ACC112 (cell line): ENCODE measurements around the gene SORBS1.
"Not testable (repeated sequence)": the region's sequence is repeated elsewhere in the genome, so short reads cannot be mapped to it uniquely, and the experiment has no call there.

Experiments used
- H2AFZ ChIP-seq: fragments of 200-600 bp; sonication (generic); one replicate; pipeline ENCODE4 v1.6.0; 2017; ENCODE audit warnings: antibody characterized with exemption, low read length; ENCODE audit not compliant: unreplicated experiment
- H3K27ac ChIP-seq: fragments of 200-600 bp; sonication (generic); 2 replicates; pipeline ENCODE4 v1.5.1; 2014; ENCODE audit warnings: low read depth, mild to moderate bottlenecking, antibody characterized with exemption, low read length, moderate library complexity
- H3K27me3 ChIP-seq: fragments of 200-600 bp; sonication (generic); 2 replicates; pipeline ENCODE4 v1.6.1; 2014; ENCODE audit warnings: mild to moderate bottlenecking, antibody characterized with exemption, low read length, moderate library complexity, mixed read lengths; ENCODE audit not compliant: insufficient read depth
- H3K36me3 ChIP-seq: fragments of 200-600 bp; sonication (generic); 2 replicates; pipeline ENCODE4 v1.6.1; 2016; ENCODE audit warnings: mild to moderate bottlenecking, antibody characterized with exemption, low read length, moderate library complexity, mixed read lengths; ENCODE audit not compliant: insufficient read depth
- H3K4me1 ChIP-seq: fragments of 200-600 bp; sonication (generic); one replicate; pipeline ENCODE4 v1.6.1; 2016; ENCODE audit warnings: low read length, mixed read lengths; ENCODE audit not compliant: insufficient read depth, unreplicated experiment, control insufficient read depth
- H3K4me3 ChIP-seq: fragments of 200-600 bp; sonication (generic); 2 replicates; pipeline ENCODE4 v1.5.1; 2014; ENCODE audit warnings: mild to moderate bottlenecking, low read depth, low read length
- H3K79me2 ChIP-seq: fragments of 200-600 bp; sonication (generic); one replicate; pipeline ENCODE4 v1.6.0; 2016; ENCODE audit warnings: low read length; ENCODE audit not compliant: control insufficient read depth, unreplicated experiment, insufficient read depth

Gene SORBS1

GRCh38 chr10:95350219-95350829 is 210.8 kb downstream of the SORBS1 start:
- Histone ChIP-seq H3K79me2 (no peaks in the 10 kb centered on the region), H3K27ac (no peak overlapping the region), H2AFZ (no peak overlapping the region), H3K4me3 (no peak overlapping the region), H3K4me1 (peaks cover 11% of the 10 kb centered on the region), H3K27me3 (no peaks in the 10 kb centered on the region), H3K36me3 (no peaks in the 10 kb centered on the region)

- H3K4me3 ChIP-seq, H3K36me3 ChIP-seq, H3K27me3 ChIP-seq, H3K27ac ChIP-seq, H2AFZ ChIP-seq, H3K79me2 ChIP-seq: not testable (repeated sequence)
- H3K4me1 ChIP-seq: peaks cover 11% of the 10 kb centered on the region
Observed at GRCh38 chr10:95347402-95347766, 213.8 kb downstream of the SORBS1 start.

GRCh38 chr10:95346715-95347401 is 214.3 kb downstream of the SORBS1 start:
- Histone ChIP-seq H2AFZ (no peak overlapping the region), H3K4me1 (peaks cover 13% of the 10 kb centered on the region), H3K4me3 (no peak overlapping the region), H3K36me3 (no peaks in the 10 kb centered on the region), H3K27ac (no peak overlapping the region), H3K27me3 (no peaks in the 10 kb centered on the region), H3K79me2 (no peaks in the 10 kb centered on the region)

- no peaks in the 10 kb centered on the region for H3K27me3 ChIP-seq
- H3K27ac ChIP-seq: no peak overlapping the region
- no peaks in the 10 kb centered on the region for H3K36me3 ChIP-seq
Observed at GRCh38 chr10:95343573-95343972, 217.6 kb downstream of the SORBS1 start.

GRCh38 chr10:95341716-95342130 is 219.4 kb downstream of the SORBS1 start:
- H3K27ac ChIP-seq: no peak overlapping the region
- H3K27me3 ChIP-seq: no peaks in the 10 kb centered on the region
- H3K4me1 ChIP-seq: peaks cover 8% of the 10 kb centered on the region
- no peaks in the 10 kb centered on the region for H3K79me2 ChIP-seq
- H3K36me3 ChIP-seq: no peaks in the 10 kb centered on the region
- no peak overlapping the region for H3K4me3 ChIP-seq
- H2AFZ ChIP-seq: peak overlapping the region; percentile 61

More at GRCh38 chr10:95343573-95343972, 217.6 kb downstream of the SORBS1 start:
- Histone ChIP-seq H3K79me2 (no peaks in the 10 kb centered on the region), H3K4me3 (no peak overlapping the region), H2AFZ (no peak overlapping the region), H3K4me1 (peaks cover 8% of the 10 kb centered on the region)

- Histone ChIP-seq H3K36me3 (no peaks in the 10 kb centered on the region), H3K79me2 (no peaks in the 10 kb centered on the region), H2AFZ (no peak overlapping the region), H3K4me1 (peaks cover 15% of the 10 kb centered on the region), H3K4me3 (no peak overlapping the region), H3K27me3 (no peaks in the 10 kb centered on the region), H3K27ac (no peak overlapping the region)
Observed at GRCh38 chr10:95339863-95340262, 221.3 kb downstream of the SORBS1 start.

GRCh38 chr10:95337423-95338160 is 223.6 kb downstream of the SORBS1 start:
- H3K27ac ChIP-seq: no peak overlapping the region
- no peaks in the 10 kb centered on the region for H3K79me2 ChIP-seq
- H3K36me3 ChIP-seq: no peaks in the 10 kb centered on the region
- no peak overlapping the region for H3K4me3 ChIP-seq
- H3K27me3 ChIP-seq: no peaks in the 10 kb centered on the region
- peaks cover 27% of the 10 kb centered on the region for H3K4me1 ChIP-seq
- no peak overlapping the region for H2AFZ ChIP-seq

GRCh38 chr10:95336702-95337101 is 224.5 kb downstream of the SORBS1 start:
- Histone ChIP-seq H3K27me3 (no peaks in the 10 kb centered on the region), H3K36me3 (no peaks in the 10 kb centered on the region), H3K79me2 (no peaks in the 10 kb centered on the region), H3K4me1 (peaks cover 23% of the 10 kb centered on the region), H3K4me3 (no peak overlapping the region), H3K27ac (no peak overlapping the region), H2AFZ (no peak overlapping the region)

GRCh38 chr10:95335933-95336699 is 225.1 kb downstream of the SORBS1 start:
- peaks cover 20% of the 10 kb centered on the region for H3K4me1 ChIP-seq
- no peak overlapping the region for H3K27ac ChIP-seq
- no peaks in the 10 kb centered on the region for H3K27me3 ChIP-seq
- H2AFZ ChIP-seq: no peak overlapping the region
- H3K36me3 ChIP-seq: no peaks in the 10 kb centered on the region
- no peaks in the 10 kb centered on the region for H3K79me2 ChIP-seq
- H3K4me3 ChIP-seq: no peak overlapping the region

GRCh38 chr10:95334805-95335144 is 226.4 kb downstream of the SORBS1 start:
- peaks cover 26% of the 10 kb centered on the region for H3K4me1 ChIP-seq
- H3K36me3 ChIP-seq: no peaks in the 10 kb centered on the region
- peak overlapping the region; percentile 45 for H2AFZ ChIP-seq
- H3K79me2 ChIP-seq: no peaks in the 10 kb centered on the region
- peak overlapping the region; percentile 84 for H3K27ac ChIP-seq
- H3K4me3 ChIP-seq: peak overlapping the region; percentile 27; the same call in 1 of the 2 replicates
- H3K27me3 ChIP-seq: no peaks in the 10 kb centered on the region
